AG04449 (cell line): ENCODE measurements around the gene WDR83.

Source experiments
- CTCF ChIA-PET: fragments of 350-600 bp; formaldehyde crosslinking; extraction: SDS; loops from one replicate; lab custom pipeline; 2021; ENCODE audit warnings: antibody characterized with exemption; lab: Yijun Ruan, JAX
- POLR2A ChIA-PET: fragments of 400-600, 350-600 bp; formaldehyde crosslinking; extraction: SDS; loops from one replicate; lab custom pipeline; 2020; ENCODE audit warnings: antibody characterized with exemption, inconsistent platforms; lab: Yijun Ruan, JAX
- DNase-seq: peaks from one replicate; pipeline ENCODE4 v3.0.0-alpha.2; 2010; ENCODE audit warnings: low read depth, low spot score
- H3K4me3 ChIP-seq: 2 replicates; pipeline ENCODE4 v1.5.1; 2011; ENCODE audit warnings: low read depth, mild to moderate bottlenecking, control low read depth, low read length
- TF ChIP-seq, protein P1 (sequence below): IDR thresholded peaks from one replicate; pipeline ENCODE4 v1.5.1; 2011; ENCODE audit warnings: mild to moderate bottlenecking, moderate library complexity, low read length, control low read depth, inconsistent platforms; ENCODE audit not compliant: insufficient read depth; ENCODE audit errors: missing control alignments

Gene WDR83

DNA sequence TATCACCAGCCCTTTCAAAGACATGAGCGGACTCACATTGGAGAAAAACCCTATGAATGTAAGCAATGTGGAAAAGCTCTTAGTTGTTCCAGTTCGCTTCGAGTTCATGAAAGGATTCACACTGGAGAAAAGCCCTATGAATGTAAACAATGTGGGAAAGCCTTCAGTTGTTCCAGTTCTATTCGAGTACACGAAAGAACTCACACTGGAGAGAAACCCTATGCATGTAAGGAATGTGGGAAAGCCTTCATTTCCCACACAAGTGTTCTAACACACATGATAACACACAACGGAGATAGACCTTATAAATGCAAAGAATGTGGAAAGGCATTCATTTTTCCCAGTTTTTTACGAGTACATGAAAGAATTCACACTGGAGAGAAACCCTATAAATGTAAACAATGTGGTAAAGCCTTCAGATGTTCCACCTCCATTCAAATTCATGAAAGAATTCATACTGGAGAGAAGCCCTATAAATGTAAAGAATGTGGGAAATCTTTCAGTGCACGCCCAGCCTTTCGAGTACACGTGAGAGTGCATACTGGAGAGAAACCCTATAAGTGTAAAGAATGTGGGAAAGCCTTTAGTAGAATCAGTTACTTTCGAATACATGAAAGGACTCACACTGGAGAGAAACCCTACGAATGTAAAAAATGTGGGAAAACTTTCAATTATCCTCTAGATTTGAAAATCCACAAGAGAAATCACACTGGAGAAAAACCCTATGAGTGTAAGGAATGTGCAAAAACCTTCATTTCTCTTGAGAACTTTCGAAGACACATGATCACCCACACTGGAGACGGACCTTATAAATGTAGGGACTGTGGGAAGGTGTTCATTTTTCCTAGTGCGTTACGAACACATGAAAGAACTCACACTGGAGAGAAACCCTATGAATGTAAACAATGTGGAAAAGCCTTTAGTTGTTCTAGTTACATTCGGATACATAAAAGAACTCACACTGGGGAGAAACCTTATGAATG lies 38.3 kb upstream of the WDR83 start:
- TF ChIP-seq, protein P1, sequence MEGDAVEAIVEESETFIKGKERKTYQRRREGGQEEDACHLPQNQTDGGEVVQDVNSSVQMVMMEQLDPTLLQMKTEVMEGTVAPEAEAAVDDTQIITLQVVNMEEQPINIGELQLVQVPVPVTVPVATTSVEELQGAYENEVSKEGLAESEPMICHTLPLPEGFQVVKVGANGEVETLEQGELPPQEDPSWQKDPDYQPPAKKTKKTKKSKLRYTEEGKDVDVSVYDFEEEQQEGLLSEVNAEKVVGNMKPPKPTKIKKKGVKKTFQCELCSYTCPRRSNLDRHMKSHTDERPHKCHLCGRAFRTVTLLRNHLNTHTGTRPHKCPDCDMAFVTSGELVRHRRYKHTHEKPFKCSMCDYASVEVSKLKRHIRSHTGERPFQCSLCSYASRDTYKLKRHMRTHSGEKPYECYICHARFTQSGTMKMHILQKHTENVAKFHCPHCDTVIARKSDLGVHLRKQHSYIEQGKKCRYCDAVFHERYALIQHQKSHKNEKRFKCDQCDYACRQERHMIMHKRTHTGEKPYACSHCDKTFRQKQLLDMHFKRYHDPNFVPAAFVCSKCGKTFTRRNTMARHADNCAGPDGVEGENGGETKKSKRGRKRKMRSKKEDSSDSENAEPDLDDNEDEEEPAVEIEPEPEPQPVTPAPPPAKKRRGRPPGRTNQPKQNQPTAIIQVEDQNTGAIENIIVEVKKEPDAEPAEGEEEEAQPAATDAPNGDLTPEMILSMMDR: no peak
- no peak for DNase-seq
- H3K4me3 ChIP-seq: no peak overlapping the region
- CTCF ChIA-PET: interaction anchor here (2.1 kb wide), 1 partner anchor 12 kb away, joined by 7 read pairs; no protein-coding TSS in a partner anchor
- POLR2A ChIA-PET: no interaction called here

DNA sequence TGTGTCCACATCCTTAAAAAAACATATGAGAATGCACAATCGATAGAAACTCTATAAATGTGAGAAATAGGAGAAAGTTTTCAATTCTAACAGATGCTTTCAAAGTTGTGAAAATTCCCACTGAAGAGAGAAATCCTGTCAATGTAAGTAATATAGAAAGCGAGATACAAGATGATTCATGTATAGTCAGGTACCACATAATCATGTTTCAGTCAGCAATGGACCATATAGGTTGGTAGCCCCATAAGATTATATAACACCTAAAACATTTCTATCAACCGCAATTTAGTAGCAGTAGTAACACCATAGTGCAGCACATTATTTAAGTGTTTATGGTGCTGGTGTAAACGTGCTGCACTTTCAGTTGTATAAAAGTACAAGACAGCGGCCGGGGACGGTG lies 37.4 kb upstream of the WDR83 start:
- no peak overlapping the region for H3K4me3 ChIP-seq
- TF ChIP-seq, protein P1: no peak
- CTCF ChIA-PET: no interaction called here
- POLR2A ChIA-PET: interaction anchor here (1.2 kb wide), 1 partner anchor 19 kb away, joined by 4 read pairs; the partner anchor contains the start of genes ZNF490 and ZNF791
- DNase-seq: no peak

DNA sequence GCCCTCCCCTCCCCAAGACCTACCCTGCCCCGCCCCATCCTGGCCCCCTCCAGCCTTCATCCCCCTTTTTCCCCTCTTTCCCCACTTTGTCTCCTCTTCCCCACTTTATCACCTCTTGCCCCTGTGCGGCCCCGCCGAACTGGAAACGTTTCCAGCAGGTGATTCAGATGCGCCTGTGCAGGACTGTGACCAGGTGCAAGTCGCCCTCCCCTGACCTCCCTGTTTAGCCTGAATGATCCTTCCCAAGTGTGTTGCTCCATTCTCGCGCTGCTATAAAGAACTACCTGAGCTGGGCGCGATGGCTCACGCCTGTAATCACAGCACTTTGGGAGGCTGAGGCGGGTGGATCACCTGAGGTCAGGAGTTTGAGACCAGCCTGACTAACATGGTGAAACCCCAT lies 30.0 kb upstream of the WDR83 start:
- POLR2A ChIA-PET: interaction anchor here (1.1 kb wide), 1 partner anchor 22 kb away, joined by 4 read pairs; no protein-coding TSS in a partner anchor
- TF ChIP-seq, protein P1: no peak
- no peak for DNase-seq
- no peak overlapping the region for H3K4me3 ChIP-seq
- CTCF ChIA-PET: no interaction called here

DNA sequence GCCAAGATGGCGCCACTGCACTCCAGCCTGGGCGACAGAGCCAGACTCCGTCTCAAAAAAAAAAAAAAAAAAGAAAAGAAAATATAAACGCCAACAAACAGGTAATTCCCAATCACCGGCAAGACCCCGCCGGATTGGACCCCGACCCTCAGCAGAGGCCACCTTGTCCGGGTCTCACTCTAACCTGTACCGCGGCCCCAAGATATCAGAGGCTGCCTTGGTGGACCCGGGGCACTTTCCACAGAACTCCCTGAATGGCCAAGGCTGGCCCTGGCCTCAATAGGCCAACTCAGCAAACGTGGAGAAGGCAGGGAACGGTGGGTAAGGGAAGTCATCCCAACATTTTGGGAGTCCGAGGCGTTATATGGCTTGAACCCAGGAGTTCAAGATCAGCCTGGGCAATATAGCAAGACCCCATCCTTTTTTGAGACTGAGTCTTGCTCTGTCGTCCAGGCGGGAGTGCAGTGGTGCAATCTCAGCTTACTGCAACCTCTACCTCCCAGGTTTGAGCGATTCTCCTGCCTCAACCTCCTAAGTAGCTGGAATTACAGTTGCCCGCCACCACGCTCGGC lies 27.9 kb upstream of the WDR83 start:
- TF ChIP-seq, protein P1: no peak
- CTCF ChIA-PET: interaction anchor here (0.6 to 1.3 kb wide), 3 partner anchors 15 to 637 kb away, joined by 3 read pairs; no protein-coding TSS in a partner anchor
- no peak for DNase-seq
- no peak overlapping the region for H3K4me3 ChIP-seq
- POLR2A ChIA-PET: no interaction called here

GRCh38 chr19:12639901-12640613 lies 26.6 kb upstream of the WDR83 start:
- TF ChIP-seq, protein P1: peak; percentile 84
- POLR2A ChIA-PET: interaction anchor here (0.7 to 1.0 kb wide), 2 partner anchors 26 to 845 kb away, joined by 3 read pairs; partner anchors contain the start of genes MAN2B1 and WDR83
- DNase-seq: peak; percentile 37

More at GRCh38 chr19:12639901-12640613, 26.6 kb upstream of the WDR83 start:
- H3K4me3 ChIP-seq: peak overlapping the region; percentile 40
- CTCF ChIA-PET: interaction anchor here (0.5 to 2.2 kb wide), 17 partner anchors 9 to 120 kb away, joined by 3 to 16 read pairs (median 4); partner anchors contain the start of genes MAN2B1 and WDR83
